Lower leg skin (tissue), 3 donors: ENCODE data around the gene IQCH.

ENCODE experiments used
- POLR2A ChIP-seq, 2 donors: fragments of 450-650 bp; IDR thresholded peaks; one replicate each; pipeline ENCODE4 v1.6.1; 2016 to 2017; ENCODE audit warnings: antibody characterized with exemption in 2 of 2, mild to moderate bottlenecking in 1 of 2, moderate library complexity in 1 of 2
- TF ChIP-seq, protein P1 (sequence below), 3 donors: fragments of 450-650 bp; IDR thresholded peaks; one replicate each; pipeline ENCODE4 v1.5.1; 2016; ENCODE audit warnings: antibody characterized with exemption in 3 of 3, mild to moderate bottlenecking in 3 of 3, moderate library complexity in 2 of 3

DNA sequence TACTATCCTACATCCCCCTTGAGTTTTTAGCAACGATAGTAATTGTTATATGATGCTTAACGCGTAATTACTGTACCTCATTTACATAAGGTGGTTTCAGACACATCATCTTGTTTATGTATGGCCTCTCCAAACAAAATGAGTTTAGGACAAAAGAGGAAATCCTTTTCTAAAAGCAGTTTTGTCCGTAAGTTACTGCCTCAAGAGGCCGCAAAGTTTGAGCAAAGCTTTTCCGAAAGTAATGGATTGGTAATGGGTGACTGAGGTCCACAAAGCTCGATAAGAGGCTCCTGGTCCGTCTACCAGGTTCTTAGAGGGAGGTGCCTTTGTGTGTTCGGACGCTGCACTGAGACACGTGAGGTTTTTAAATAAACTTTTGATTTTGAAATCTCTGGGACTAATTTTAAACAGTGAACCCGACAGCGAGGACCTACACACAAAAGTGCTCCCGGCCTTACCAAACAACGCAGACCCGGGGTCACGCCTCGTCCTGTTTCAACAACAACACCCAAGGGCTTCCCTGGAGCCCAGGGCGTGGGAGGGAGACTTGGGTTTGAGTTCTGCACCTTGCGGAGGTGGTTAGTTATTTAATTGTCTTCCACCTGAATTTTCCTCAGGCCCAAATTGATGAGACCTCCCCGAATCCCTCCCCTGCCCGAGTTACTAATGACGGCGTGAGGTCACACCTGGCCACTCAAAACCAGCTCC is 265.9 kb downstream of the IQCH start:
- TF ChIP-seq, protein P1, sequence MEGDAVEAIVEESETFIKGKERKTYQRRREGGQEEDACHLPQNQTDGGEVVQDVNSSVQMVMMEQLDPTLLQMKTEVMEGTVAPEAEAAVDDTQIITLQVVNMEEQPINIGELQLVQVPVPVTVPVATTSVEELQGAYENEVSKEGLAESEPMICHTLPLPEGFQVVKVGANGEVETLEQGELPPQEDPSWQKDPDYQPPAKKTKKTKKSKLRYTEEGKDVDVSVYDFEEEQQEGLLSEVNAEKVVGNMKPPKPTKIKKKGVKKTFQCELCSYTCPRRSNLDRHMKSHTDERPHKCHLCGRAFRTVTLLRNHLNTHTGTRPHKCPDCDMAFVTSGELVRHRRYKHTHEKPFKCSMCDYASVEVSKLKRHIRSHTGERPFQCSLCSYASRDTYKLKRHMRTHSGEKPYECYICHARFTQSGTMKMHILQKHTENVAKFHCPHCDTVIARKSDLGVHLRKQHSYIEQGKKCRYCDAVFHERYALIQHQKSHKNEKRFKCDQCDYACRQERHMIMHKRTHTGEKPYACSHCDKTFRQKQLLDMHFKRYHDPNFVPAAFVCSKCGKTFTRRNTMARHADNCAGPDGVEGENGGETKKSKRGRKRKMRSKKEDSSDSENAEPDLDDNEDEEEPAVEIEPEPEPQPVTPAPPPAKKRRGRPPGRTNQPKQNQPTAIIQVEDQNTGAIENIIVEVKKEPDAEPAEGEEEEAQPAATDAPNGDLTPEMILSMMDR (IDR thresholded peaks at IDR 0.05) = no peak
- no peak for TF ChIP-seq POLR2A (IDR thresholded peaks at IDR 0.05)
